GM12873 (cell line): Measurements from ENCODE around the gene OLFML3.

Experiments used
- CTCF ChIP-seq: IDR thresholded peaks from 2 replicates; pipeline ENCODE4 v1.5.1; 2012; ENCODE audit warnings: low read depth, mild to moderate bottlenecking, moderate library complexity, low read length, control low read depth; ENCODE audit not compliant: insufficient read depth; ENCODE audit errors: missing control alignments

The OLFML3 gene

GRCh38 chr1:113943028-113943811 is 36.1 kb upstream of the OLFML3 start:
- TF ChIP-seq CTCF, result no peak

GRCh38 chr1:113945329-113945728 is 33.9 kb upstream of the OLFML3 start:
- TF ChIP-seq CTCF, result no peak

- no peak for TF ChIP-seq CTCF
These were observed 33.2 kb upstream of the OLFML3 start for GRCh38 chr1:113946112-113946511.

- TF ChIP-seq CTCF, result no peak
These were observed 32.4 kb upstream of the OLFML3 start for GRCh38 chr1:113946678-113947387.

GRCh38 chr1:113947388-113948107 is 31.7 kb upstream of the OLFML3 start:
- no peak for TF ChIP-seq CTCF

GRCh38 chr1:113949007-113949406 is 30.3 kb upstream of the OLFML3 start:
- TF ChIP-seq CTCF, result no peak

GRCh38 chr1:113950908-113951307 is 28.4 kb upstream of the OLFML3 start:
- TF ChIP-seq CTCF, result no peak
